RWPE2 (cell line): ENCODE measurements around the gene RAP2B.

Source experiments
- ATAC-seq: fragments of 200-7000 bp; cut with Tn5 transposase; 3 replicates; pipeline ENCODE4 v1.9.1; 2021; ENCODE audit warnings: low read depth
- DNase-seq: peaks from one replicate; pipeline ENCODE4 v3.0.0-alpha.2; 2020; ENCODE audit warnings: low spot score
- H3K27ac ChIP-seq: fragments of 450-650 bp; 2 replicates; pipeline ENCODE4 v1.5.1; 2017; ENCODE audit warnings: mild to moderate bottlenecking; ENCODE audit not compliant: poor library complexity, severe bottlenecking
- H3K27me3 ChIP-seq: fragments of 250-450 bp; sonication (Bioruptor Pico); 2 replicates; pipeline ENCODE4 v1.5.1; 2021; ENCODE audit warnings: mild to moderate bottlenecking, moderate library complexity; ENCODE audit not compliant: insufficient read depth, poor library complexity, severe bottlenecking
- H3K36me3 ChIP-seq: fragments of 250-450 bp; sonication (Bioruptor Pico); 2 replicates; pipeline ENCODE4 v1.5.1; 2020; ENCODE audit warnings: low read depth, mild to moderate bottlenecking, moderate library complexity
- H3K4me1 ChIP-seq: fragments of 250-450 bp; sonication (Bioruptor Pico); 2 replicates; pipeline ENCODE4 v1.5.1; 2021; ENCODE audit warnings: mild to moderate bottlenecking, moderate library complexity; ENCODE audit not compliant: insufficient read depth, poor library complexity, severe bottlenecking
- H3K4me3 ChIP-seq: fragments of 250-450 bp; sonication (Bioruptor Pico); 2 replicates; pipeline ENCODE4 v1.5.1; 2021; ENCODE audit warnings: mild to moderate bottlenecking, moderate library complexity; ENCODE audit not compliant: severe bottlenecking
- H3K9me3 ChIP-seq: fragments of 250-450 bp; sonication (Bioruptor Pico); 2 replicates; pipeline ENCODE4 v1.5.1; 2021; ENCODE audit warnings: mild to moderate bottlenecking, moderate library complexity; ENCODE audit not compliant: severe bottlenecking
- CTCF ChIP-seq: fragments of 450-650 bp; IDR thresholded peaks from one replicate; pipeline ENCODE4 v1.5.1; 2017; ENCODE audit warnings: mild to moderate bottlenecking, moderate library complexity; ENCODE audit not compliant: poor library complexity, severe bottlenecking

RAP2B gene

GRCh38 chr3:153129426-153129825 lies 32.6 kb upstream of the RAP2B start:
- no peak for ATAC-seq

GRCh38 chr3:153129866-153130265 lies 32.2 kb upstream of the RAP2B start:
- ATAC-seq (no peak), DNase-seq (no peak)
- Histone ChIP-seq H3K9me3 (no peaks in the 10 kb centered on the region), H3K27ac (peak overlapping the region; percentile 74), H3K27me3 (no peaks in the 10 kb centered on the region), H3K4me3 (no peak overlapping the region), H3K4me1 (peaks cover 19% of the 10 kb centered on the region), H3K36me3 (no peaks in the 10 kb centered on the region)
- no peak for TF ChIP-seq CTCF

More at GRCh38 chr3:153129426-153129825, 32.6 kb upstream of the RAP2B start:
- no peaks in the 10 kb centered on the region for H3K9me3 ChIP-seq
- peaks cover 19% of the 10 kb centered on the region for H3K4me1 ChIP-seq
- TF ChIP-seq CTCF: no peak
- no peak overlapping the region for H3K4me3 ChIP-seq
- H3K27ac ChIP-seq: no peak overlapping the region
- no peaks in the 10 kb centered on the region for H3K27me3 ChIP-seq
- no peaks in the 10 kb centered on the region for H3K36me3 ChIP-seq
- DNase-seq: no peak

- Histone ChIP-seq H3K36me3 (no peaks in the 10 kb centered on the region), H3K4me1 (peaks cover 19% of the 10 kb centered on the region), H3K27ac (peak overlapping the region; percentile 74), H3K9me3 (no peaks in the 10 kb centered on the region), H3K27me3 (no peaks in the 10 kb centered on the region), H3K4me3 (no peak overlapping the region)
- peak; percentile 97 for ATAC-seq
- no peak for DNase-seq
- no peak for TF ChIP-seq CTCF
Measured at GRCh38 chr3:153130312-153130977, 31.6 kb upstream of the RAP2B start.

- Histone ChIP-seq H3K27me3 (no peaks in the 10 kb centered on the region), H3K36me3 (no peaks in the 10 kb centered on the region), H3K4me3 (no peak overlapping the region), H3K4me1 (peaks cover 42% of the 10 kb centered on the region), H3K27ac (peak overlapping the region; percentile 98), H3K9me3 (no peaks in the 10 kb centered on the region)
- no peak for TF ChIP-seq CTCF
- ATAC-seq (no peak), DNase-seq (no peak)
Measured at GRCh38 chr3:153137626-153138025, 24.4 kb upstream of the RAP2B start.
